ENCODE measurements around the gene ERFL.

Gene ERFL

GRCh38 chr19:41958367-41959055 lies 30.3 kb upstream of the ERFL start:
- Histone ChIP-seq H3K4me1 (ENCODE audit: control insufficient read depth in 1 of 2, insufficient read depth in 1 of 2, low read depth in 1 of 2, low read length in 1 of 2) (peaks cover 20% of the 10 kb centered on the region in 2 experiments), H3K36me3 (peaks cover 31% of the 10 kb centered on the region), H3K9me3 (no peaks in the 10 kb centered on the region), H3K27ac (peak overlapping the region; percentile 84), H3K27me3 (no peaks in the 10 kb centered on the region), H3K4me3 (ENCODE audit: low read depth in 1 of 2, low read length in 1 of 2) (peak overlapping the region; percentile 94 to 98)
- no peak for TF ChIP-seq CTCF (IDR thresholded peaks at IDR 0.05)

GRCh38 chr19:41957838-41958366 lies 29.7 kb upstream of the ERFL start:
- Histone ChIP-seq H3K36me3 (peaks cover 31% of the 10 kb centered on the region), H3K9me3 (no peaks in the 10 kb centered on the region), H3K4me3 (ENCODE audit: low read depth in 1 of 2, low read length in 1 of 2) (peak overlapping the region; percentile 94 to 98), H3K4me1 (ENCODE audit: control insufficient read depth in 1 of 2, insufficient read depth in 1 of 2, low read depth in 1 of 2, low read length in 1 of 2) (peaks cover 20% of the 10 kb centered on the region in 2 experiments), H3K27me3 (no peaks in the 10 kb centered on the region), H3K27ac (peak overlapping the region; percentile 84)
- peak; percentile 100 for TF ChIP-seq CTCF (IDR thresholded peaks at IDR 0.05)

- Histone ChIP-seq H3K36me3 (peaks cover 31% of the 10 kb centered on the region), H3K27ac (peak overlapping the region; percentile 84), H3K27me3 (no peaks in the 10 kb centered on the region), H3K4me3 (ENCODE audit: low read depth in 1 of 2, low read length in 1 of 2) (peak overlapping the region in 1 of 2 experiments; percentile 94), H3K9me3 (no peaks in the 10 kb centered on the region), H3K4me1 (ENCODE audit: control insufficient read depth in 1 of 2, insufficient read depth in 1 of 2, low read depth in 1 of 2, low read length in 1 of 2) (peaks cover 20% of the 10 kb centered on the region in 2 experiments)
- no peak for TF ChIP-seq CTCF (IDR thresholded peaks at IDR 0.05)
These were observed 29.1 kb upstream of the ERFL start for GRCh38 chr19:41957161-41957837.

- no peak overlapping the region for H3K4me3 ChIP-seq (ENCODE audit: low read depth in 1 of 2, low read length in 1 of 2)
- H3K36me3 ChIP-seq, result peaks cover 31% of the 10 kb centered on the region
- peaks cover 20 to 21% of the 10 kb centered on the region in 2 experiments for H3K4me1 ChIP-seq (ENCODE audit: control insufficient read depth in 1 of 2, insufficient read depth in 1 of 2, low read depth in 1 of 2, low read length in 1 of 2)
- no peaks in the 10 kb centered on the region for H3K9me3 ChIP-seq
- no peaks in the 10 kb centered on the region for H3K27me3 ChIP-seq
- TF ChIP-seq CTCF (IDR thresholded peaks at IDR 0.05), result no peak
- H3K27ac ChIP-seq, result no peak overlapping the region
These were observed 28.4 kb upstream of the ERFL start for GRCh38 chr19:41956621-41957020.

- Histone ChIP-seq H3K4me1 (ENCODE audit: control insufficient read depth in 1 of 2, insufficient read depth in 1 of 2, low read depth in 1 of 2, low read length in 1 of 2) (peaks cover 20 to 24% of the 10 kb centered on the region in 2 experiments), H3K27ac (no peak overlapping the region), H3K36me3 (peaks cover 31% of the 10 kb centered on the region)
These were observed 27.3 kb upstream of the ERFL start for GRCh38 chr19:41955521-41955920.

More at GRCh38 chr19:41955521-41955920, 27.3 kb upstream of the ERFL start:
- H3K9me3 ChIP-seq, result no peaks in the 10 kb centered on the region
- no peaks in the 10 kb centered on the region for H3K27me3 ChIP-seq
- TF ChIP-seq CTCF (IDR thresholded peaks at IDR 0.05), result no peak
- H3K4me3 ChIP-seq (ENCODE audit: low read depth in 1 of 2, low read length in 1 of 2), result no peak overlapping the region

Data from neutrophil (primary cell).